Heart left ventricle (tissue), 16 donors: ENCODE data around the gene PCIF1. TPM values are rescaled to one million over a fixed set of nuclear protein-coding genes. Genes with fewer than 3 reads are reported as not detected.

Experiments used
- ATAC-seq, 4 donors: fragments of 200-7000 bp; cut with Tn5 transposase; one replicate each; pipeline ENCODE4 v1.9.1; 2020 to 2022; ENCODE audit warnings: moderate library complexity in 4 of 4, mild to moderate bottlenecking in 3 of 4, moderate number of reproducible peaks in 1 of 4
- DNase-seq, 5 donors: peaks; one replicate each; pipeline ENCODE4 v3.0.0-alpha.2; 2020
- H3K27ac ChIP-seq, 12 donors: fragments of 200-600 bp; sonication (generic) in 4 of 12; one replicate each; pipeline versions ENCODE4 v1.5.0 to v1.8.0; 2016 to 2022; ENCODE audit warnings: mild to moderate bottlenecking in 2 of 12
- H3K27me3 ChIP-seq, 9 donors: fragments of 200-600 bp; sonication (generic) in 2 of 9; one replicate each; pipeline versions ENCODE4 v1.5.1 to v1.8.0; 2016 to 2022; ENCODE audit warnings: mild to moderate bottlenecking in 3 of 9
- H3K36me3 ChIP-seq, 9 donors: fragments of 200-600 bp; sonication (generic) in 2 of 9; one replicate each; pipeline versions ENCODE4 v1.5.0 to v1.8.0; 2018 to 2022; ENCODE audit warnings: mild to moderate bottlenecking in 2 of 9
- H3K4me1 ChIP-seq, 12 donors: fragments of 200-600 bp; sonication (generic) in 4 of 12; one replicate each; pipeline versions ENCODE4 v1.5.0 to v1.8.0; 2016 to 2022; ENCODE audit warnings: mild to moderate bottlenecking in 3 of 12
- H3K4me3 ChIP-seq, 12 donors: fragments of 200-600 bp; sonication (generic) in 4 of 12; one replicate each; pipeline versions ENCODE4 v1.5.0 to v1.8.0; 2017 to 2022; ENCODE audit warnings: mild to moderate bottlenecking in 9 of 12, moderate library complexity in 4 of 12
- H3K9me3 ChIP-seq, 12 donors: fragments of 200-600 bp; sonication (generic) in 4 of 12; one replicate each; pipeline versions ENCODE4 v1.5.0 to v1.8.0; 2016 to 2022; ENCODE audit warnings: mild to moderate bottlenecking in 1 of 12
- CTCF ChIP-seq, 12 donors: fragments of 200-600 bp; sonication (generic) in 4 of 12; IDR thresholded peaks; one replicate each; pipeline versions ENCODE4 v1.5.0 to v1.8.0; 2018 to 2022; ENCODE audit warnings: antibody characterized with exemption in 12 of 12, mild to moderate bottlenecking in 5 of 12
- POLR2A ChIP-seq, 2 donors: fragments of 450-650 bp; IDR thresholded peaks; one replicate each; pipeline ENCODE4 v1.6.1; 2017; ENCODE audit warnings: antibody characterized with exemption in 2 of 2, mild to moderate bottlenecking in 2 of 2, moderate library complexity in 2 of 2
- WGBS, 4 donors: extraction: QIAGEN DNeasy Blood & Tissue Kit in 2 of 4; methylation state at CpG; one replicate each; pipeline versions ENCODE4 v1.1.5 to v1.1.7; 2013 to 2018; 5-methylcytosine and 5-hydroxymethylcytosine counted together
- intact Hi-C, 10 donors: fragments of 100-400 bp; cut with DNase I; formaldehyde crosslinking; loops; one replicate each; pipeline versions ENCODE4 v1.11.1 to v1.14.2; 2022
- polyA plus RNA-seq, 2 donors: library from polyadenylated mRNA; stranded (reverse); fragments of 200-250 nt; gene quantifications; one replicate each; pipeline ENCODE4 v1.2.3, GENCODE V29; 2013
- total RNA-seq, 9 donors: library from RNA; depleted of rRNA in 2 of 9; stranded (reverse); fragments of >200 nt in 2 of 9; fragmentation: NEBNext Ultra II Directional in 3 of 9; extraction: Animal tissue kit (Norgen Biotek cat#: 25700) in 3 of 9; gene quantifications; one replicate each; pipeline versions ENCODE4 v1.1.0 to v1.2.4, GENCODE V29; 2016 to 2023
- donor health status: ischemic (EF 13 %, LVEDD 7.1; RV severe dilation, severe dysfunction).
- donor health status: healthy with polysubstance abuse.
- donor health status: DM: no; HTN: yes; CAD: no.
- donor health status: DM: no; HTN: no; CAD: no.
- donor health status: ischemic (EF 25% LVEDD 6.9; RV normal size, moderate dysfunction).
- donor health status: ischemic (EF 25% LVEDD 5.7; RV mildly dilated, moderate dysfunction).
- donor health status: healthy.
- donor health status: DM: yes; HTN: yes; CAD: no.
- donor health status: ischemic (EF 35%, LVEDD 5.7; RV mildly dilated, moderate dysfunction).
- donor health status: nonischemic (EF 11% LVEDD 7.7; RV severe dilation, severe dysfunction).
- donor health status: DM: yes; HTN: yes; CAD: no.
- donor health status: PGD.
- donor health status: ischemic (EF 29% LVEDD 5.4; RV normal size, mild dysfunction).
- donor health status: nonischemic (EF 23%, LVEDD 6.1; RV moderate dilation, normal function).

The PCIF1 gene
- total and polyA plus RNA-seq, 11 donors: 17.5 to 40.2 (median 28.2) TPM

- intact Hi-C loops: loop anchor here in 5 of 10 donors (5.0 to 10.0 kb wide), 5 partner anchors 40 to 80 kb away; partner anchors contain the start of genes PCIF1 (in 1 of the 5) and ZNF335 (in 1 of the 5)
- TF ChIP-seq CTCF (IDR thresholded peaks at IDR 0.05) (no peak), POLR2A (IDR thresholded peaks at IDR 0.05) (no peak)
- Histone ChIP-seq H3K27me3 (no peaks in the 10 kb centered on the region), H3K9me3 (no peaks in the 10 kb centered on the region), H3K27ac (peak overlapping the region in 6 of 12 donors; percentile 83 to 95 (median 90)), H3K4me3 (peak overlapping the region; percentile 53 to 98 (median 80)), H3K36me3 (peaks cover 0 to 63% (median 54%) of the 10 kb centered on the region in 9 donors), H3K4me1 (peaks cover 3 to 37% (median 23%) of the 10 kb centered on the region in 12 donors)
- 77 to 88% (median 84%) methylated on average over 9 of the region's 9 CpGs for WGBS, 4 donors
- DNase-seq (no peak), ATAC-seq (peak in 1 of 4 donors; percentile 2)
Measured at GRCh38 chr20:45892049-45892825, 42.2 kb upstream of the PCIF1 start.

GRCh38 chr20:45892828-45893500, 41.5 kb upstream of the PCIF1 start:
- Histone ChIP-seq H3K4me3 (peak overlapping the region in 1 of 12 donors; percentile 82), H3K9me3 (no peaks in the 10 kb centered on the region), H3K27ac (peak overlapping the region in 1 of 12 donors; percentile 84), H3K36me3 (peaks cover 0 to 65% (median 59%) of the 10 kb centered on the region in 9 donors), H3K4me1 (peaks cover 3 to 37% (median 23%) of the 10 kb centered on the region in 12 donors), H3K27me3 (no peaks in the 10 kb centered on the region)
- no peak for TF ChIP-seq CTCF (IDR thresholded peaks at IDR 0.05)
- no peak for TF ChIP-seq POLR2A (IDR thresholded peaks at IDR 0.05)
- 66 to 73% (median 68%) methylated on average over 4 of the region's 4 CpGs for WGBS, 4 donors
- no peak for ATAC-seq
- intact Hi-C loops: loop anchor here in 5 of 10 donors (5.0 to 10.0 kb wide), 5 partner anchors 39 to 79 kb away; partner anchors contain the start of genes PCIF1 (in 1 of the 5) and ZNF335 (in 1 of the 5)
- no peak for DNase-seq

- WGBS, 4 donors: 86 to 97% (median 91%) methylated on average over 4 of the region's 4 CpGs
- intact Hi-C loops: loop anchor here in 5 of 10 donors (5.0 to 10.0 kb wide), 5 partner anchors 38 to 78 kb away; partner anchors contain the start of genes PCIF1 (in 1 of the 5) and ZNF335 (in 1 of the 5)
Measured at GRCh38 chr20:45893831-45894230, 40.7 kb upstream of the PCIF1 start.

More at GRCh38 chr20:45893831-45894230, 40.7 kb upstream of the PCIF1 start:
- Histone ChIP-seq H3K9me3 (no peaks in the 10 kb centered on the region), H3K4me1 (peaks cover 3 to 33% (median 23%) of the 10 kb centered on the region in 12 donors), H3K4me3 (no peak overlapping the region), H3K27ac (no peak overlapping the region), H3K27me3 (no peaks in the 10 kb centered on the region), H3K36me3 (peaks cover 0 to 66% (median 62%) of the 10 kb centered on the region in 9 donors)
- DNase-seq (no peak), ATAC-seq (no peak)
- TF ChIP-seq POLR2A (IDR thresholded peaks at IDR 0.05) (no peak), CTCF (IDR thresholded peaks at IDR 0.05) (no peak)
